IPS-15b (cell line): ENCODE results near the gene TFPI2.
A peak's percentile ranks its signal among the peaks of the same experiment; 100 is the strongest.
"Not testable (repeated sequence)": the region's sequence is repeated elsewhere in the genome, so short reads cannot be mapped to it uniquely, and the experiment has no call there.

Source experiments
- H3K27me3 ChIP-seq: one replicate; pipeline ENCODE4 v1.6.1; 2013; ENCODE audit warnings: low read length; ENCODE audit not compliant: control insufficient read depth, insufficient read depth
- H3K36me3 ChIP-seq: one replicate; pipeline ENCODE4 v1.6.1; 2013; ENCODE audit warnings: low read length; ENCODE audit not compliant: control insufficient read depth, insufficient read depth
- H3K4me1 ChIP-seq: one replicate; pipeline ENCODE4 v1.6.1; 2013; ENCODE audit warnings: mild to moderate bottlenecking, low read length; ENCODE audit not compliant: control insufficient read depth, insufficient read depth
- H3K4me3 ChIP-seq: one replicate; pipeline ENCODE4 v1.5.1; 2013; ENCODE audit warnings: low read depth, low read length
- H3K9ac ChIP-seq: one replicate; pipeline ENCODE4 v1.6.1; 2013; ENCODE audit warnings: low read depth, mild to moderate bottlenecking, low read length
- H3K9me3 ChIP-seq: one replicate; pipeline ENCODE4 v1.6.1; 2013; ENCODE audit warnings: mild to moderate bottlenecking, low read length; ENCODE audit not compliant: control insufficient read depth, insufficient read depth

TFPI2 gene

GRCh38 chr7:93921186-93921585 lies 30.6 kb upstream of the TFPI2 start:
- Histone ChIP-seq H3K27me3 (peaks cover 9% of the 10 kb centered on the region), H3K36me3 (no peaks in the 10 kb centered on the region), H3K4me1 (peaks cover 10% of the 10 kb centered on the region), H3K9ac (no peak overlapping the region), H3K9me3 (no peaks in the 10 kb centered on the region), H3K4me3 (peak overlapping the region; percentile 68)

GRCh38 chr7:93920496-93921182 lies 30.1 kb upstream of the TFPI2 start:
- Histone ChIP-seq H3K36me3 (no peaks in the 10 kb centered on the region), H3K4me1 (peaks cover 10% of the 10 kb centered on the region), H3K4me3 (peak overlapping the region; percentile 2), H3K27me3 (peaks cover 9% of the 10 kb centered on the region), H3K9me3 (no peaks in the 10 kb centered on the region), H3K9ac (no peak overlapping the region)

- H3K9ac ChIP-seq, H3K4me3 ChIP-seq, H3K27me3 ChIP-seq, H3K36me3 ChIP-seq, H3K4me1 ChIP-seq, H3K9me3 ChIP-seq: not testable (repeated sequence)
Measured at GRCh38 chr7:93916315-93916714, 25.8 kb upstream of the TFPI2 start.

GRCh38 chr7:93915888-93916287 lies 25.3 kb upstream of the TFPI2 start:
- H3K4me3 ChIP-seq, H3K9ac ChIP-seq, H3K36me3 ChIP-seq, H3K27me3 ChIP-seq, H3K9me3 ChIP-seq, H3K4me1 ChIP-seq: not testable (repeated sequence)

GRCh38 chr7:93915206-93915842 lies 24.8 kb upstream of the TFPI2 start:
- H3K4me3 ChIP-seq, H3K27me3 ChIP-seq, H3K36me3 ChIP-seq, H3K9me3 ChIP-seq, H3K4me1 ChIP-seq, H3K9ac ChIP-seq: not testable (repeated sequence)

- H3K27me3 ChIP-seq: no peaks in the 10 kb centered on the region
- no peaks in the 10 kb centered on the region for H3K9me3 ChIP-seq
- no peaks in the 10 kb centered on the region for H3K36me3 ChIP-seq
- H3K4me3 ChIP-seq: no peak overlapping the region
- no peaks in the 10 kb centered on the region for H3K4me1 ChIP-seq
- H3K9ac ChIP-seq: no peak overlapping the region
Measured at GRCh38 chr7:93914581-93915066, 24.1 kb upstream of the TFPI2 start.

GRCh38 chr7:93913197-93913596 lies 22.6 kb upstream of the TFPI2 start:
- Histone ChIP-seq H3K9ac (no peak overlapping the region), H3K27me3 (no peaks in the 10 kb centered on the region), H3K4me1 (no peaks in the 10 kb centered on the region), H3K36me3 (no peaks in the 10 kb centered on the region), H3K4me3 (no peak overlapping the region), H3K9me3 (no peaks in the 10 kb centered on the region)

- H3K9ac ChIP-seq, H3K4me1 ChIP-seq, H3K4me3 ChIP-seq, H3K36me3 ChIP-seq, H3K27me3 ChIP-seq, H3K9me3 ChIP-seq: not testable (repeated sequence)
Measured at GRCh38 chr7:93911661-93912060, 21.1 kb upstream of the TFPI2 start.

GRCh38 chr7:93911242-93911641 lies 20.7 kb upstream of the TFPI2 start:
- not testable (repeated sequence) for H3K27me3 ChIP-seq, H3K9me3 ChIP-seq, H3K36me3 ChIP-seq, H3K4me1 ChIP-seq, H3K4me3 ChIP-seq, H3K9ac ChIP-seq

- no peaks in the 10 kb centered on the region for H3K4me1 ChIP-seq
- H3K9ac ChIP-seq: no peak overlapping the region
- no peaks in the 10 kb centered on the region for H3K9me3 ChIP-seq
- H3K27me3 ChIP-seq: no peaks in the 10 kb centered on the region
- no peaks in the 10 kb centered on the region for H3K36me3 ChIP-seq
- no peak overlapping the region for H3K4me3 ChIP-seq
Measured at GRCh38 chr7:93910076-93910994, 19.8 kb upstream of the TFPI2 start.

- Histone ChIP-seq H3K4me3 (no peak within 1 kb of the TSS), H3K36me3 (no peaks in the 10 kb centered on the region), H3K27me3 (no peaks in the 10 kb centered on the region), H3K9me3 (no peaks in the 10 kb centered on the region), H3K4me1 (no peaks in the 10 kb centered on the region), H3K9ac (no peak within 1 kb of the TSS)
Measured at GRCh38 chr7:93906267-93906666, 15.7 kb upstream of the TFPI2 start, which contains the start of gene GNGT1. GNGT1 (plus strand) TSS chr7:93906567; CDS start chr7:93906747, 180 bp downstream.
